Measurements from ENCODE around the gene ZNF683. TPM values are rescaled to one million over a fixed set of nuclear protein-coding genes. Genes with fewer than 3 reads are reported as not detected.

The ZNF683 gene
- total and polyA plus RNA-seq, 9 of the 15 experiments (the other 6 are each of a cell fraction or from before 2014, with no cell fraction given), result not detected

GRCh38 chr1:26378088-26378878 lies 5.7 kb upstream of the ZNF683 start (continued):
- peak in 1 of 3 experiments; percentile 13 for TF ChIP-seq YY1 (IDR thresholded peaks at IDR 0.05; ENCODE audit: borderline replicate concordance in 1 of 3, control insufficient read depth in 1 of 3, extremely low read depth in 1 of 3, insufficient read depth in 3 of 3, insufficient read length in 1 of 3, insufficient replicate concordance in 2 of 3, low read depth in 1 of 3, low read length in 2 of 3)
- no peak for TF ChIP-seq POLR2H (tag; IDR thresholded peaks at IDR 0.05; ENCODE audit: low read depth)
- peak; percentile 97 for TF ChIP-seq DACH1 (IDR thresholded peaks at IDR 0.05; ENCODE audit: partially characterized antibody)
- peak; percentile 87 for TF ChIP-seq NFIC (IDR thresholded peaks at IDR 0.05)
- TF ChIP-seq HDAC3 (IDR thresholded peaks at IDR 0.05; ENCODE audit: borderline replicate concordance, partially characterized antibody), result peak; percentile 79
- no peak for TF ChIP-seq SIRT6 (IDR thresholded peaks at IDR 0.05; ENCODE audit: low read depth, low read length)
- no peak for TF ChIP-seq RBM15 (IDR thresholded peaks at IDR 0.05; ENCODE audit: insufficient read depth, low read length)
- TF ChIP-seq ZNF3 (CRISPR knock-in tag; IDR thresholded peaks at IDR 0.05), result no peak
- TF ChIP-seq ZNF696 (CRISPR knock-in tag; conservative IDR thresholded peaks at IDR 0.05), result no peak
- TF ChIP-seq MYBL2 (IDR thresholded peaks at IDR 0.05; ENCODE audit: low read depth), result no peak
- TF ChIP-seq MYBL2 (CRISPR knock-in tag; IDR thresholded peaks at IDR 0.05; ENCODE audit: borderline replicate concordance), result no peak
- peak; percentile 21; the same call in 1 of the 2 replicates for TF ChIP-seq PHB2 (IDR thresholded peaks at IDR 0.05; ENCODE audit: low read depth)
- no peak for TF ChIP-seq TSC22D4 (tag; IDR thresholded peaks at IDR 0.05)
- TF ChIP-seq ZNF764 (CRISPR knock-in tag; IDR thresholded peaks at IDR 0.05; ENCODE audit: low read depth), result no peak
- TF ChIP-seq SFPQ (IDR thresholded peaks at IDR 0.05; ENCODE audit: low read depth, low read length), result no peak
- peak; percentile 84 for TF ChIP-seq SMAD3 (CRISPR knock-in tag; conservative IDR thresholded peaks at IDR 0.05)
- no peak; the same call in 1 of the 2 replicates for TF ChIP-seq TARDBP (IDR thresholded peaks at IDR 0.05)
- no peak for TF ChIP-seq ADNP (tag; IDR thresholded peaks at IDR 0.05)
- TF ChIP-seq BRD4 (IDR thresholded peaks at IDR 0.05), result no peak
- no peak for TF ChIP-seq SIN3B (IDR thresholded peaks at IDR 0.05; ENCODE audit: low read depth)
- TF ChIP-seq CBFA2T3 (IDR thresholded peaks at IDR 0.05), result peak; percentile 98
- 0 out of 2 replicates have a peak, but pooled peaks have one; percentile 11 for TF ChIP-seq TAF7 (tag; IDR thresholded peaks at IDR 0.05)
- TF ChIP-seq RAD21 (CRISPR knock-in tag; conservative IDR thresholded peaks at IDR 0.05 in 1 of 2, IDR thresholded peaks at IDR 0.05 in 1 of 2), result peak in 1 of 2 experiments; percentile 22; a peak in 1 of 4 replicates
- TF ChIP-seq ZNF778 (CRISPR knock-in tag; IDR thresholded peaks at IDR 0.05), result no peak
